IPS-NIHi7 (cell line): Measurements from ENCODE around the gene ZDHHC5.
A peak's percentile ranks its signal among the peaks of the same experiment; 100 is the strongest.

ENCODE experiments used
- DNase-seq: peaks from one replicate; pipeline ENCODE4 v3.0.0; 2012; ENCODE audit warnings: mixed read lengths; ENCODE audit errors: extremely low spot score

Gene ZDHHC5

GRCh38 chr11:57667736-57668433, at the start of gene ZDHHC5:
TSS of gene ZDHHC5 (plus strand) at chr11:57668114. CDS start at chr11:57673091, 4,977 bp downstream.
- DNase-seq = peak; percentile 98

GRCh38 chr11:57618438-57618837, 49.5 kb upstream of the ZDHHC5 start:
- DNase-seq = no peak

GRCh38 chr11:57619331-57619730, 48.6 kb upstream of the ZDHHC5 start:
- peak; percentile 39 for DNase-seq

GRCh38 chr11:57620467-57620866, 47.4 kb upstream of the ZDHHC5 start:
- no peak for DNase-seq

- no peak for DNase-seq
Observed at GRCh38 chr11:57622263-57622662, 45.7 kb upstream of the ZDHHC5 start.

- DNase-seq = no peak
Observed at GRCh38 chr11:57624864-57625263, 43.0 kb upstream of the ZDHHC5 start.

- no peak for DNase-seq
Observed at GRCh38 chr11:57626895-57627294, 41.0 kb upstream of the ZDHHC5 start.

- DNase-seq = no peak
Observed at GRCh38 chr11:57630171-57630570, 37.7 kb upstream of the ZDHHC5 start.

GRCh38 chr11:57632116-57632515, 35.8 kb upstream of the ZDHHC5 start:
- DNase-seq = no peak

- no peak for DNase-seq
Observed at GRCh38 chr11:57633394-57634070, 34.4 kb upstream of the ZDHHC5 start.

- DNase-seq = no peak
Observed at GRCh38 chr11:57634311-57634710, 33.6 kb upstream of the ZDHHC5 start.

GRCh38 chr11:57635246-57635645, 32.7 kb upstream of the ZDHHC5 start:
- no peak for DNase-seq

GRCh38 chr11:57637626-57638004, 30.3 kb upstream of the ZDHHC5 start:
- peak; percentile 73 for DNase-seq

- DNase-seq = peak; percentile 98
Observed at GRCh38 chr11:57638005-57638781, 29.7 kb upstream of the ZDHHC5 start.

GRCh38 chr11:57638811-57639320, 29.0 kb upstream of the ZDHHC5 start:
- DNase-seq = no peak

- DNase-seq = peak; percentile 93
Observed at GRCh38 chr11:57639321-57640067, 28.4 kb upstream of the ZDHHC5 start.

- no peak for DNase-seq
Observed at GRCh38 chr11:57640068-57640800, 27.7 kb upstream of the ZDHHC5 start.

- DNase-seq = no peak
Observed at GRCh38 chr11:57641011-57641807, 26.7 kb upstream of the ZDHHC5 start.

GRCh38 chr11:57643802-57644201, 24.1 kb upstream of the ZDHHC5 start:
- no peak for DNase-seq
